Measurements from ENCODE around the gene GNPTG.

DNA sequence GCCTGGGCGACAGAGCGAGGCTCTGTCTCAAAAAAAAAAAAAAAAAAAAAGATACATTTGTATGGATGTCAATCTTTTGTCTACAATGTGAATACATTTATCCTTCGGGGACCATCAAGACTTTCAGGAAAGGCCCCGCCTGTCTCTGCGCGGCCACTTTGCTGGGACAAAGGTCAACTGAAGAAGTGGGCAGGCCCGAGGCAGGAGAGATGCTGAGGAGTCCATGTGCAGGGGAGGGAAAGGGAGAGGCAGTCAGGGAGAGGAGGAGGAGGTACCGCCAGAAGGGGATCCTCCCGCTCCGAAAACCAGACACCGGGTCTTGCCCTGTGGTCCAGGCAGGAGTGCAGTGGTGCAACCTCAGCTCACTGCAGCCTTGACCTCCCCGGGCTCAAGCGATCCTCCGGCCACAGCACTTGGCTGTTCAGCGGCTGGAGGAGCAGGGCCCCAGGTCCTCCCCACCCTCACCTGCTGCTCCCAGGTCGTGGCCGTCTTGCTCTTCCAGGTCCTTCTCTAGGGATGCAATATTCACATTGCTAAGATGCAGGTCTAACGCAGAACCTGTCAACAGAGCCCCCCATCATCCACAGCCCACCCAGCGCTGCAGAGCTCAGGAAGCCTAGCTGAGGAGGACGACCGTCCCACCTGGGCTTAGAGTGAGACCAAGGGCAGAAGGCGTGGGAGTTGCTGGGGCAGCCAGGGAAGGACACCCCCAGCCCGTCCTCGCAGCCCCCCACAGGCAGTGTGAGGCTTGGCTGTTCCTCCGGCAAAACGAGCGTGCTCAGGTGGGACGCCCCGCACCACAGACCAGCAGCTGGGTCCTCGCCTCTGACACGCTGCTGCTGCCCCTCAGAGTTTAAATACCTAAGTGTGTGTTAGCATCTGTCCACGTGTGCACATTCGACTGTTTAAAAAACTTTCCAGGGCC, 19.6 kb downstream of the GNPTG start:
- no peak for TF ChIP-seq EZH2 (IDR thresholded peaks at IDR 0.05)
- TF ChIP-seq, protein P1, sequence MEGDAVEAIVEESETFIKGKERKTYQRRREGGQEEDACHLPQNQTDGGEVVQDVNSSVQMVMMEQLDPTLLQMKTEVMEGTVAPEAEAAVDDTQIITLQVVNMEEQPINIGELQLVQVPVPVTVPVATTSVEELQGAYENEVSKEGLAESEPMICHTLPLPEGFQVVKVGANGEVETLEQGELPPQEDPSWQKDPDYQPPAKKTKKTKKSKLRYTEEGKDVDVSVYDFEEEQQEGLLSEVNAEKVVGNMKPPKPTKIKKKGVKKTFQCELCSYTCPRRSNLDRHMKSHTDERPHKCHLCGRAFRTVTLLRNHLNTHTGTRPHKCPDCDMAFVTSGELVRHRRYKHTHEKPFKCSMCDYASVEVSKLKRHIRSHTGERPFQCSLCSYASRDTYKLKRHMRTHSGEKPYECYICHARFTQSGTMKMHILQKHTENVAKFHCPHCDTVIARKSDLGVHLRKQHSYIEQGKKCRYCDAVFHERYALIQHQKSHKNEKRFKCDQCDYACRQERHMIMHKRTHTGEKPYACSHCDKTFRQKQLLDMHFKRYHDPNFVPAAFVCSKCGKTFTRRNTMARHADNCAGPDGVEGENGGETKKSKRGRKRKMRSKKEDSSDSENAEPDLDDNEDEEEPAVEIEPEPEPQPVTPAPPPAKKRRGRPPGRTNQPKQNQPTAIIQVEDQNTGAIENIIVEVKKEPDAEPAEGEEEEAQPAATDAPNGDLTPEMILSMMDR (IDR thresholded peaks at IDR 0.05): no peak
- TF ChIP-seq EZH2phosphoT487 (IDR thresholded peaks at IDR 0.05): no peak
